HG03521 (cell line): ENCODE measurements around the gene TCP11.

Source experiments
- ATAC-seq: cut with Tn5 transposase; IDR thresholded peaks from one replicate; pipeline ENCODE4 v1.9.1; 2021; ENCODE audit warnings: mild to moderate bottlenecking, moderate library complexity; ENCODE audit not compliant: unreplicated experiment

TCP11 gene

DNA sequence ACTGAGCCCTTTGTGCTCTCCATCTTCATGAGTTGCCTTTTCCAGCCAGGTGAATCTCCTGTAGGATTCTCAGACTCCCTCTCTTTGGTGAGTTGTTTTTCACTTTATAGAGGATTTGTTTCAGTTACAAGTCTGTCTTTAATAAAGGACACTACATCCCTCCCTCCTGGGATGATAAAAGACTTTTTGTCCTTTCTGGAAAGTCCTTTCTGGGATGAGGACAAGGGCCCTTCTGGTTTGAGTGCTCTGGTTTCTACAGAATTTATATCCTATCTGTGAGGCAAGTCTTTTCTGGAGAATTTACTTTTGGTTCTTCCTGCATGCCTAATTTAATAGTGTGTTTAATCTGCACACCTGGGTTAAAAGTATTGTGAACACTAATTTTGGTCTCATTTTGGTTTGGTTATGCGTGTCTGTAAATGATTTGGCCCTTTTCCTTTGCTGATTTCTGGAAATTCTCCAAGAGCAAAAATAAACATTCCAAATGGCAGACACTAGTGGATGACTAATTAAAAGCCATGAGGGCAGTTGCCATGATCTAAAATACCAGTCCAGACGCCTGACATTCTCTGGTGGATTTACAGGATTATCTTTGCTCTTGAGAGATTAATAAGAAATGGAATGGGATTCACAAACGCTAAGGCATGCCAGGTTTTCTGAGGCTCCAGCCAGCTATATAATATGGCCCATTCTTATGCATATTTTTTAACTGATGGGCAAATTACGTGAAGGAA lies 44.8 kb downstream of the TCP11 start:
- no peak for ATAC-seq

GRCh38 chr6:35094183-35094582 lies 47.0 kb downstream of the TCP11 start:
- ATAC-seq: no peak

DNA sequence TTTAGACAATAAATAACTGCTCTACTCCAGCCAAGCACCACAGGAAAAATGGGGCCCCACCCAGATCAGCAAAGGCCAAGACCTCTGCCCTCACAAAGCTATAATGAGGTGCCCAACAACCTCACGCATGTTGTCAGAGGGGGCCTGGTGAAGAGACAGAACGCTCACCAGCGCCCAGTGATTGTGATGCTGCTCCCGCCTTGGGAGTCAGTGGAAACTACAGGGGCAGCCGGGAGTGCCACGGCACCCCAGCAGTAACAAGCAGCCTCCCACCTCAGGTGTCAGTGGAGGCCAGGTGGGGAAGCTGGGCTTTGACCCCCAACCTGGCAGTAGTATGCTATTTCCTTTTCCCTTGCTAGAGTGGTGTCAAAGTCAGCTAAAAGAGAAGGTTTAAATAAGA lies 47.4 kb downstream of the TCP11 start:
- ATAC-seq: no peak

DNA sequence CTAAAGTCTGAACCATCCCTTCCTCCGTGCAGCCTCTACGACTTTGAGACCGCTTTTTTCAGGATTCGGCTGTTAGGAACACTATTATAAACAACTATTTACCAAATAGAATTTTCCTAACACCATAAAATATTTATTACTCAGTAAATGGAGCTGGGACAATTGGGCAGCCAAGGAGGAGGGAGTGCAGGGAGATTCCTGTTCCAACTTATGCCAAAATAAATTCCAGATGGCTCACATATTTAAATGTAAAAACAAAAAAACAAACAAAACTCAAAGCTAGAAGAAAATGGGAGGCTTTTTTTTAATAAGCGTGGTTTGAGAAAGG lies 48.1 kb downstream of the TCP11 start:
- no peak for ATAC-seq

GRCh38 chr6:35092362-35093117 lies 48.6 kb downstream of the TCP11 start:
- no peak for ATAC-seq

DNA sequence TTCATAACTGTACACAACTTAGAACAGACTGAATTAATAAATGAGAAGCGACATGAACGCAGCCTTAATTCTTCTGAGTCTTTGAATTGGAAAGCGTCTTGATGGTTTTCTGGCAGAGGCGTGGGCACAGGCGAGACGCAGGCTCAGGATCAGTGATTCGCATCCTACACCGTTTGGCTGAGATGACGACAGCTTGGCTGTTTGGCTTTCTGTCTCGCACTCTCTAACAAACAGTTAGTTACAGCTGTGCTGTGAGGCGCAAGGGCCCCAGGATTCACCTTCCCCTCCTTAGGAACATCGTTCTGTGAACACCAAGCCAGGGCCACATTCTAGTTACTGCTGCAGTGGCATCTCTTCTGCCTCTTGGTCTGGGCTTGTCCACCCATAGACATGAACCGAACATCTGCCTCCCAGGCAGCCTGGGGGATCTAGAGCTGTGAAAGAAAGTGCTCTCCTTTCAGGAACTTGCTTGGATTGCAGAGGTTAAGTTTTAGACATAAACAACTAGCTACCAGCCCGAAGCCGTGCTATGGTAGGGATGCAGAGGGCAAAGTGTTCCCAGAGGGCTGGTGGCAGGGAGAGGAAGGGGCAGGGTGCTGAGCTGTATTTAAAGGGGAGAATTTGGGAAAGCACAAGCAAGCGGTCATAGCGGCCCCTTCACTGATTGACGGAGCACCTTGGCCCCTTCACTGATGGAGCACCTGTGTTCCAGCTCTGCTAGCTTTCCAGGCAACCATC lies 49.6 kb downstream of the TCP11 start:
- ATAC-seq: no peak

GRCh38 chr6:35090734-35091133 lies 50.4 kb downstream of the TCP11 start:
- no peak for ATAC-seq

- no peak for ATAC-seq
Observed at GRCh38 chr6:35089935-35090505, 51.1 kb downstream of the TCP11 start.

DNA sequence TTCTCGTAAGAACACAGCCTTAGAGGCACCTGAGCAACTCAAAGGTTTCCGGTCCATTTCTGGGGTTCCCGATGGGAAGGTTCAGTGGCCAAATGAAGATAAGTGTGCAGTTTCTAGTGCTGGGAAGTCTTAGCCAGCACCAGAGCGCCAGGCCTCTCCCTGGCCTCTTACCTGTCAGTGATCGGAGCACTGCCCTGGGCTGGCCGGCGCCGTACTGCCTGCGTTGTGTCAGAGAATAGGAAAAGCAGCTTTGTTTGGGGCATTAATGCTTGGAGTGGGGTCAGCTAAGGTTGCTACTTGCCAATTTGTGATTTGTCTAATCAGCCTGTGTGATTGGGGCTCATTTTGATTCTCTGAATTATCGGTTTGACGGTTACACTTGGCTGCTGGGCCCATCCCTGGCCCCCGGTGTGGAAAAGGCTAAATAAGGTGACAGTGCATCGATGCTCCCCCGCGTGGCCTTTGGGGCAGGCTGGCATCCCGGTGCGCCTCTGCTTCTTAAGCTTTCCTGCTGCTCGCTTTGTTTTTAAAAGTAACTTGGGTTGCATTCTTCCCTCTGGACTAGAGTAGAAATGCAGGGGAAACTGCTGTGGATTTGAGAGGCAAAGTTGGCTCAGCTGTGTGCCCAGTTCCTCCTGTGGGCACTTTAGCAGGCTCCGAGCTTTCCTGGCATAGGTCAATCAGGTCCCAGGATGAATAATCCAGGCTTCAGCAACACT lies 51.8 kb downstream of the TCP11 start:
- ATAC-seq: no peak

GRCh38 chr6:35088281-35089215 lies 52.6 kb downstream of the TCP11 start:
- no peak for ATAC-seq

DNA sequence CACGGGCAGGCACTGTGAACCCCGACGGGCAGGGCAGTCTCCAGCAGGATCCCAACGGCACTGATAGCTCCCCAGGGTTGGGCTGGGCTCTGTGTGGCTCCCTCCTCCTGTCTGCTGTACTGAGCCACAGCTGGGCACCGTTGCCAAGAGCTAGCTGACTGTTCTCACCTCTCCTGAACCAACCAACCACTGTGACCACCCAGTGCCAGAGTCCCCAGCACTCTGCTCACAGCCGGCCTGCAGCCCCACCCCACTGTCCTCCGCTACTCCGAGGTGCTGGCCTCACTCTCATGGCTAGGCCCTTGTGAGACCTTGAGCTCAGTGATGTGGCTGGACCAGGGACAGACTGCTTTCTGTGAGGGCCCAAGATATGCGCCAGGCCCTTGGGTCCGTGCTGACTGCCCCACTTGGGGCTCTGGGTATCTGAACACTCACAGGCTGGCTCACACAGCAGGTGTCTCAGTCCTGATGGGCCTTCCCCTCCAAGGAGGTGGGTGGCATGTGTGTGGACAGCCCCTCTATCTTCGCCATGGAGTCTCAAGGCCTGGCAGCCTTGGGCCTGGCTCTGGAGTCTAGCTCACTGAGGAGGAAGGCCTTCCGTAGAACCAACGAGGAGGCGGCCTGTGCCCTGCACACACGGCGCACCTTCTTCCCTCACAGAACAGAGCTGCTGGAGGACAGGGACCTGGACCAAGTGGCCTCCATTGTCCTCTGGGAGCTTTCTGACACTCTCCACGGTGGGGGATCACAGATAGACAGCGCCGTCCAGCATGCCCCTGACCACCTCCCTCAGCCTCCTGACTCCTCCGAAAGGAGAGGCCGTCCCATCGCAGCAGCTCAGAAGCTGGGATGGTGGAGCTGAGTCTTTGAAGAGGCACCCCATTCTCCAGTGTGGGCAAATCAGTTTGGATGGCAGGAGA lies 53.5 kb downstream of the TCP11 start:
- ATAC-seq: no peak

GRCh38 chr6:35086636-35087360 lies 54.3 kb downstream of the TCP11 start:
- no peak for ATAC-seq

- ATAC-seq: no peak
Observed at GRCh38 chr6:35086282-35086632, 54.9 kb downstream of the TCP11 start.

DNA sequence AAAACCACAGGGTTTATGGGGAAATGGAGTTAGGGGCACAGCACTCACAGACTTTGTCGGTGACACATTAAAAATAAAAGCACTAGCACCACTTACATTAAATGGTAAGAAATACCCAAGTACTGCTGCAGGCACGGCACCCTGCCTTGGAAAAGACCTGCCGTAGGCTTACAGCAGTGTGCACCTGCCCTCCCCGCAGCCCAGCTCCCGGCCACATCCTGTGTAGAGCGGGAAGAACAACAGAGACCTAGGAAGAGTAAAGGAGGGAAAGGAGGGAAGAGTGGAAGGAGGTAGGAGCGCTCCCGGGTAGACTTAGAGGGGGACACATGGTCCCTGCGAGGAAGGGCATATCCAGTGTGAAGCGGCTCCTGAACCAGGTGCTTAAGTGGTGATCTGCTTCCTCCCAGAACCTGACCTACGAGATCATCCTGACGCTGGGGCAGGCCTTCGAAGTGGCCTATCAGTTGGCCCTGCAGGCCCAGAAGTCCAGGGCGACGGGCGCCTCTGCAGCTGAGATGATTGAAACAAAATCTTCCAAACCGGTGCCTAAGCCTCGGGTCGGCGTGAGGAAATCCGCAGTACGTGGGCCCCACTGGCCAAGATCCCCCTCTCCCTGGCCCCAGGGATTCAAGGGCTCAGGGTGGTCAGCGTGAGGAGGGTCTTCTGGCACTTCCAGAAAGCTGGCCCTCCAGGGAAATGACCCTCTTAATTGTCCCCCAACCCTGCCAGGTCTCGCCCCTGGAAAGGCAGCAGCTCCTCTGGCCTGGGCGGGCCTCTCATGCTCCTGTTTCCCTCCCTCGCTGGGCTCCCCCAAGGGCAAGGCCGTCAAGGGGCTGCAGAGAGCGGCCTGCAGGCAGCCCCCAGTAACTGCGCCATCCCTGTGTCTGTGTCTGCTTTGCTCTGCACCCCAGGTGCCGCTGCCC lies 55.5 kb downstream of the TCP11 start:
- ATAC-seq: no peak

DNA sequence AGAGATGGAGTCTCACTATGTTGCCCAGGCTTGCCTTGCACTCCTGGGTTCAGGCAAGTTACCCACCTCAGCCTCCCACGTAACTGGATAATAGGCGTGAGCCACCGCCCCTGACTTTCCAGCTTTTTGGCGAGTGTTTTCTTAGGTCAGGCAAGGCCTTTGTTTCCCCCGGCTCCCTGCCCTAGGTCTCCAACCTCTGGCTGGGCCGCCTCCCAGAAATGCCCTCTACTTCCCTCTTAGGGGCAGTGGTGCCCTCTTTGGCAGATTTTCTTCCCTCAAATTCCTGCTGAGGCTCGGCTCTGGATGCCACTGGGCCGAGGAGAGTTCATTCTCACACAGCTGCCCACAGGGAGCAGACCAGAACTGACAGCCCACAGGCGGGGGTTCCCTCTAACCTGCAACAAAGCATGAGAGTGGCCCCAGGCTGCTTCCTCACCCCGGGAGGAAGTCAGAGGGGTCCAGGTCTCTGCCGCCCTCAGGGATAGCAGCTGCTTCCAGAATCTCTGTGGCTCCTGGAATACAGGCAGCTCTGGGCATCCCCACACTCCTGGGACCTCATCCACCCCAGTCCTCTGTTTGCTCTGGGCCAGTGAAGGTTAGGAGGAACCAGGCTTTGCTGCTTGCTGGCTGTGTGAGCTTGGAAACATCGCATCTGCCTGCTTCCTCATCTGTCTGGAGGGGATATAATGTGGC lies 56.5 kb downstream of the TCP11 start:
- no peak for ATAC-seq

DNA sequence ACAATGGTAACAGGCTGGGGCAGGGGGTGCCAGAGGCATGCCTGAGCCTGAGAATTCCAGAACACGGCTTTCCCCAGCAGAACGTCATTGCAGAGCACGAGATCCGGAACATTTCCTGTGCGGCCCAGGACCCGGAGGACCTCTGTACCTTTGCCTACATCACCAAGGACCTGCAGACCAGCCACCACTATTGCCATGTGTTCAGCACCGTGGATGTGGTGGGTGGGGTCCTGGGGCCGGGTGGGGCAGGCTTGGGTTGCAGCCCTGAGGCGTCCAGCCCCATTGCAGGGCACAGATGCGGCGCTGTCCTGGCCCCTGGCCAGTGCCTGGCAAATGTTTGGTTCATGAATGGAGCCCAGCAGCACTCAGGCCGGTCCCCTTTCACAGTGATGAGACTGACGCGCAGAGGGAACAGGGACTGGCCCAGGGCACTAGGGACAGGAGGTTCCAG lies 57.1 kb downstream of the TCP11 start:
- no peak for ATAC-seq

DNA sequence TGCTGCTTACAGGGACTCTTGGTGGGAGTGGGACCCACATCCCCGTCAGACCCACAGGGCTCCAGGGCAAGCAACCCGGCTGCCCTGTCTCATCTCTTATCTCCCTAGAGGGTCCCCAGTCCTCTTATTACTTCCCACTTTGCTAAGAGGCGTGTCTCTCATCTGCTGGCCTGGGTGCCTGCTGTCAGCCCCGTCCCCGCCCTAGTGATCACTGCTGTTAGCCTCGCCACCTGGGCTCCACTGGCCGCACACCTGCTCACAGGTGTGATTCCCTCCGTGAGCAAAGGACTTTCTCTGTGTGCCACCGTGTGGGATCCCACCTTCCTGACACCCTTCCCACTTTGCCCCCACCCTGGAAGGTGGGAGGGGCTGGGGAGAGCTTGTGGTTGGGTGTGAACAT lies 57.6 kb downstream of the TCP11 start:
- no peak for ATAC-seq
